OCI-LY3 (cell line): ENCODE results near the gene ACSS1.

Source experiments
- H2AFZ ChIP-seq: fragments of 200-600, 300-600 bp; shearing (Covaris generic); 2 replicates; pipeline ENCODE4 v1.6.0; 2014; ENCODE audit warnings: antibody characterized with exemption, low read depth, low read length
- H3K27ac ChIP-seq: fragments of 200-600, 300-600 bp; sonication (generic); 2 replicates; pipeline ENCODE4 v1.5.1; 2014; ENCODE audit warnings: mild to moderate bottlenecking, low read length, moderate library complexity, mixed read lengths
- H3K27me3 ChIP-seq: fragments of 200-600, 300-600 bp; sonication (generic); 2 replicates; pipeline ENCODE4 v1.6.1; 2014; ENCODE audit warnings: low read depth, low read length, mixed read lengths
- H3K36me3 ChIP-seq: fragments of 200-600, 300-600 bp; sonication (generic); replicated peaks from 2 replicates; pipeline ENCODE3; 2014; ENCODE audit warnings: low read depth, low read length, mixed read lengths
- H3K4me1 ChIP-seq: fragments of 300-600, 200-600 bp; sonication (generic); 2 replicates; pipeline ENCODE4 v1.6.1; 2014; ENCODE audit warnings: low read length, mixed read lengths
- H3K4me2 ChIP-seq: fragments of 200-600, 300-600 bp; sonication (generic); 2 replicates; pipeline ENCODE4 v1.6.1; 2014; ENCODE audit warnings: low read length, mixed read lengths
- H3K4me3 ChIP-seq: fragments of 300-600, 200-600 bp; sonication (generic); 2 replicates; pipeline ENCODE4 v1.5.1; 2014; ENCODE audit warnings: antibody characterized with exemption, mild to moderate bottlenecking, low read length, moderate library complexity
- H3K79me2 ChIP-seq: fragments of 300-600, 200-600 bp; shearing (Covaris generic); 2 replicates; pipeline ENCODE4 v1.6.1; 2014; ENCODE audit warnings: mild to moderate bottlenecking, low read length, mixed read lengths
- H3K9ac ChIP-seq: fragments of 300-600, 200-600 bp; shearing (Covaris generic); 2 replicates; pipeline ENCODE4 v1.6.0; 2014; ENCODE audit warnings: mild to moderate bottlenecking, low read length, moderate library complexity
- H3K9me3 ChIP-seq: fragments of 200-600, 300-600 bp; shearing (Covaris generic); 2 replicates; pipeline ENCODE4 v1.6.1; 2014; ENCODE audit warnings: low read length, mixed read lengths; ENCODE audit not compliant: insufficient read depth
- H4K20me1 ChIP-seq: fragments of 200-600, 300-600 bp; sonication (generic); 2 replicates; pipeline ENCODE4 v1.6.1; 2016; ENCODE audit warnings: low read length, mixed read lengths; ENCODE audit not compliant: insufficient read depth
- CTCF ChIP-seq: fragments of 200-600, 300-600 bp; sonication (generic); IDR thresholded peaks from 2 replicates; pipeline ENCODE4 v1.5.1; 2014; ENCODE audit warnings: antibody characterized with exemption, low read length, low read depth
- EZH2phosphoT487 ChIP-seq: fragments of 200-600 bp; shearing (Covaris generic); IDR thresholded peaks from 2 replicates; pipeline ENCODE4 v1.6.1; 2018; ENCODE audit warnings: antibody characterized with exemption, mixed run types, low read depth

The ACSS1 gene

GRCh38 chr20:25046736-25047666 is 10.9 kb downstream of the ACSS1 start:
- H3K4me3 ChIP-seq: no peak overlapping the region
- H3K9ac ChIP-seq: no peak overlapping the region
- H3K9me3 ChIP-seq: no peaks in the 10 kb centered on the region
- H2AFZ ChIP-seq: no peak overlapping the region
- no peaks in the 10 kb centered on the region for H3K36me3 ChIP-seq
- H3K27me3 ChIP-seq: no peaks in the 10 kb centered on the region
- no peaks in the 10 kb centered on the region for H3K79me2 ChIP-seq
- no peak overlapping the region for H3K27ac ChIP-seq
- H4K20me1 ChIP-seq: peaks cover 4% of the 10 kb centered on the region; the same call in 1 of the 2 replicates
- H3K4me2 ChIP-seq: no peak overlapping the region
- TF ChIP-seq EZH2phosphoT487 (no peak), CTCF (no peak)
- H3K4me1 ChIP-seq: peaks cover 20% of the 10 kb centered on the region

GRCh38 chr20:25046181-25046641 is 11.7 kb downstream of the ACSS1 start:
- TF ChIP-seq CTCF: no peak
- 0 out of 2 replicates have a peak, but pooled peaks cover 2% of the 10 kb centered on the region for H4K20me1 ChIP-seq
- H3K27me3 ChIP-seq: no peaks in the 10 kb centered on the region
- no peaks in the 10 kb centered on the region for H3K79me2 ChIP-seq
- H3K4me3 ChIP-seq: no peak overlapping the region
- H3K4me2 ChIP-seq: no peak overlapping the region
- no peaks in the 10 kb centered on the region for H3K9me3 ChIP-seq
- H3K9ac ChIP-seq: no peak overlapping the region
- H2AFZ ChIP-seq: no peak overlapping the region
- peaks cover 26% of the 10 kb centered on the region for H3K4me1 ChIP-seq
- no peak overlapping the region for H3K27ac ChIP-seq
- H3K36me3 ChIP-seq: no peaks in the 10 kb centered on the region

- no peaks in the 10 kb centered on the region for H3K79me2 ChIP-seq
- H3K4me3 ChIP-seq: no peak overlapping the region
- H3K9ac ChIP-seq: no peak overlapping the region
- no peaks in the 10 kb centered on the region for H3K36me3 ChIP-seq
- no peak overlapping the region for H3K27ac ChIP-seq
- H2AFZ ChIP-seq: no peak overlapping the region
- H3K4me2 ChIP-seq: no peak overlapping the region
- no peaks in the 10 kb centered on the region for H3K27me3 ChIP-seq
- H3K9me3 ChIP-seq: no peaks in the 10 kb centered on the region
- H3K4me1 ChIP-seq: peaks cover 31% of the 10 kb centered on the region
- TF ChIP-seq EZH2phosphoT487 (no peak), CTCF (no peak)
- 0 out of 2 replicates have a peak, but pooled peaks cover 2% of the 10 kb centered on the region for H4K20me1 ChIP-seq
Measured at GRCh38 chr20:25045343-25045712, 12.6 kb downstream of the ACSS1 start.

GRCh38 chr20:25044660-25045342 is 13.1 kb downstream of the ACSS1 start:
- Histone ChIP-seq H3K4me1 (peaks cover 32% of the 10 kb centered on the region), H3K4me2 (no peak overlapping the region), H3K27me3 (no peaks in the 10 kb centered on the region), H2AFZ (no peak overlapping the region), H4K20me1 (0 out of 2 replicates have a peak, but pooled peaks cover 2% of the 10 kb centered on the region), H3K27ac (no peak overlapping the region), H3K4me3 (no peak overlapping the region), H3K9me3 (no peaks in the 10 kb centered on the region), H3K9ac (no peak overlapping the region), H3K79me2 (no peaks in the 10 kb centered on the region), H3K36me3 (no peaks in the 10 kb centered on the region)
- TF ChIP-seq EZH2phosphoT487 (no peak), CTCF (no peak)
